CD4-positive, alpha-beta T cell (primary cell): ENCODE results near the gene ANO2. TPM values are rescaled to one million over a fixed set of nuclear protein-coding genes. Genes with fewer than 3 reads are reported as not detected.

Experiments used
- ATAC-seq: fragments of 200-7000 bp; cut with Tn5 transposase; one replicate; pipeline ENCODE4 v1.10.0; 2022; ENCODE audit warnings: mild to moderate bottlenecking; ENCODE audit not compliant: poor library complexity
- CTCF ChIA-PET: fragments of 350-600 bp; sonication (Branson Sonifier 250); formaldehyde crosslinking; loops from one replicate; lab custom pipeline; 2021; ENCODE audit warnings: antibody characterized with exemption, inconsistent platforms; lab: Charles Lee
- POLR2A ChIA-PET: fragments of 350-600 bp; sonication (Branson Sonifier 250); formaldehyde crosslinking; loops from one replicate; lab custom pipeline; 2021; ENCODE audit warnings: antibody characterized with exemption, inconsistent platforms; lab: Charles Lee
- DNase-seq, 14 experiments: peaks; one replicate each; pipeline ENCODE4 v3.0.0-alpha.2; 2013 to 2020; ENCODE audit warnings: mixed read lengths in 2 of 14
- H3K27ac ChIP-seq, 2 donors: one replicate each; pipeline versions ENCODE4 v1.5.1 to v1.7.0; 2013; ENCODE audit warnings: low read length in 2 of 2, low read depth in 1 of 2, mild to moderate bottlenecking in 1 of 2
- H3K27me3 ChIP-seq, 2 experiments: 1 replicate in 1 of 2; 2 replicates in 1 of 2; pipeline versions ENCODE4 v1.6.1 to v1.7.0; 2013; ENCODE audit warnings: low read length in 2 of 2, control low read depth in 1 of 2, mild to moderate bottlenecking in 1 of 2, moderate library complexity in 1 of 2; ENCODE audit not compliant: insufficient read depth in 2 of 2, control insufficient read depth in 1 of 2
- H3K36me3 ChIP-seq: one replicate; pipeline ENCODE4 v1.6.1; 2013; ENCODE audit warnings: low read length, control low read depth; ENCODE audit not compliant: insufficient read depth
- H3K4me1 ChIP-seq: one replicate; pipeline ENCODE4 v1.6.1; 2013; ENCODE audit warnings: low read length, control low read depth; ENCODE audit not compliant: insufficient read depth
- H3K4me3 ChIP-seq: one replicate; pipeline ENCODE4 v1.5.1; 2013; ENCODE audit warnings: mild to moderate bottlenecking, low read length, moderate library complexity
- H3K9me3 ChIP-seq, 2 experiments: 1 replicate in 1 of 2; 2 replicates in 1 of 2; pipeline versions ENCODE4 v1.6.1 to v1.7.0; 2013; ENCODE audit warnings: low read length in 2 of 2, mild to moderate bottlenecking in 2 of 2, control low read depth in 1 of 2, moderate library complexity in 1 of 2; ENCODE audit not compliant: control insufficient read depth in 1 of 2, insufficient read depth in 1 of 2
- H3K27ac Mint-ChIP-seq: one replicate; pipeline ENCODE4 v1.8.0; 2020; ENCODE audit warnings: mixed read lengths
- H3K27me3 Mint-ChIP-seq: one replicate; pipeline ENCODE4 v1.8.0; 2021; ENCODE audit warnings: mixed read lengths
- H3K36me3 Mint-ChIP-seq: one replicate; pipeline ENCODE4 v1.8.0; 2021; ENCODE audit warnings: low read depth, mixed read lengths
- H3K4me1 Mint-ChIP-seq: one replicate; pipeline ENCODE4 v1.8.0; 2021; ENCODE audit warnings: low read depth, mixed read lengths
- H3K4me3 Mint-ChIP-seq: one replicate; pipeline ENCODE4 v1.8.0; 2020; ENCODE audit warnings: mild to moderate bottlenecking, mixed read lengths
- H3K9me3 Mint-ChIP-seq: one replicate; pipeline ENCODE4 v1.8.0; 2020; ENCODE audit warnings: mixed read lengths
- intact Hi-C, 2 experiments: fragments of 100-400 bp; cut with DNase I in 1 of 2; cut with micrococcal nuclease in 1 of 2; formaldehyde crosslinking; loops; one replicate each; pipeline versions ENCODE4 v1.15.1 to v1.9.0; 2023 to 2025; cut with DNase I, micrococcal nuclease
- total RNA-seq, 174 experiments: library from RNA in 2 of 174; stranded (reverse) in 2 of 174; gene quantifications; one replicate each; pipeline ENCODE4 v1.2.3 and lab custom pipeline; 2021 to 2026
- TF ChIP-seq, protein P1 (sequence below): fragments of 200-600 bp; IDR thresholded peaks from one replicate; pipeline ENCODE4 v1.8.0; 2022; ENCODE audit warnings: antibody characterized with exemption, mild to moderate bottlenecking

ANO2 gene
- total RNA-seq, 2 experiments from 2014 or later: not detected

DNA sequence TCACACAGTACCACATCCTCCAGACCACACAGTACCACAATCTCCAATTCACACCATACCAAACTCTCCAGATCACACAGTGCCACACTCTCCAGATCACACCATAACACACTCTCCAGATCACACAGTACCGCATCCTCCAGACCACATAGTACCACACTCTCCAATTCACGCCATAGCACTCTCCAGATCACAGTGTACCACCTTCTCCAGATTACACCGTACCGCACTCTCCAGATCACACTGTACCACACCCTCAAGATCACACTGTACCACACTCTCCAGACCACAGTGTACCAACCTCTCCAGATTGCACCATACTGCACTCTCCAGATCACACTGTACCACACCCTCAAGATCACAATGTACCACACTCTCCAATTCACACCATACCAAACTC lies 328.2 kb downstream of the ANO2 start:
- no peaks in the 10 kb centered on the region for H3K4me1 Mint-ChIP-seq
- ChIA-PET POLR2A (no interaction called here), CTCF (no interaction called here)
- H3K27me3 Mint-ChIP-seq: peaks cover 17% of the 10 kb centered on the region
- no peaks in the 10 kb centered on the region for H3K4me1 ChIP-seq
- H3K36me3 ChIP-seq: no peaks in the 10 kb centered on the region
- DNase-seq (no peak), ATAC-seq (no peak)
- no peak overlapping the region for H3K4me3 ChIP-seq
- no peak overlapping the region for H3K4me3 Mint-ChIP-seq
- intact Hi-C loops: no loop called here
- H3K27ac ChIP-seq: no peak overlapping the region
- H3K27me3 ChIP-seq: no peaks in the 10 kb centered on the region
- TF ChIP-seq, protein P1, sequence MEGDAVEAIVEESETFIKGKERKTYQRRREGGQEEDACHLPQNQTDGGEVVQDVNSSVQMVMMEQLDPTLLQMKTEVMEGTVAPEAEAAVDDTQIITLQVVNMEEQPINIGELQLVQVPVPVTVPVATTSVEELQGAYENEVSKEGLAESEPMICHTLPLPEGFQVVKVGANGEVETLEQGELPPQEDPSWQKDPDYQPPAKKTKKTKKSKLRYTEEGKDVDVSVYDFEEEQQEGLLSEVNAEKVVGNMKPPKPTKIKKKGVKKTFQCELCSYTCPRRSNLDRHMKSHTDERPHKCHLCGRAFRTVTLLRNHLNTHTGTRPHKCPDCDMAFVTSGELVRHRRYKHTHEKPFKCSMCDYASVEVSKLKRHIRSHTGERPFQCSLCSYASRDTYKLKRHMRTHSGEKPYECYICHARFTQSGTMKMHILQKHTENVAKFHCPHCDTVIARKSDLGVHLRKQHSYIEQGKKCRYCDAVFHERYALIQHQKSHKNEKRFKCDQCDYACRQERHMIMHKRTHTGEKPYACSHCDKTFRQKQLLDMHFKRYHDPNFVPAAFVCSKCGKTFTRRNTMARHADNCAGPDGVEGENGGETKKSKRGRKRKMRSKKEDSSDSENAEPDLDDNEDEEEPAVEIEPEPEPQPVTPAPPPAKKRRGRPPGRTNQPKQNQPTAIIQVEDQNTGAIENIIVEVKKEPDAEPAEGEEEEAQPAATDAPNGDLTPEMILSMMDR: no peak
- peaks cover 0 to 3% of the 10 kb centered on the region in 2 experiments for H3K9me3 ChIP-seq
- no peaks in the 10 kb centered on the region for H3K9me3 Mint-ChIP-seq
- no peak overlapping the region for H3K27ac Mint-ChIP-seq
- no peaks in the 10 kb centered on the region for H3K36me3 Mint-ChIP-seq

DNA sequence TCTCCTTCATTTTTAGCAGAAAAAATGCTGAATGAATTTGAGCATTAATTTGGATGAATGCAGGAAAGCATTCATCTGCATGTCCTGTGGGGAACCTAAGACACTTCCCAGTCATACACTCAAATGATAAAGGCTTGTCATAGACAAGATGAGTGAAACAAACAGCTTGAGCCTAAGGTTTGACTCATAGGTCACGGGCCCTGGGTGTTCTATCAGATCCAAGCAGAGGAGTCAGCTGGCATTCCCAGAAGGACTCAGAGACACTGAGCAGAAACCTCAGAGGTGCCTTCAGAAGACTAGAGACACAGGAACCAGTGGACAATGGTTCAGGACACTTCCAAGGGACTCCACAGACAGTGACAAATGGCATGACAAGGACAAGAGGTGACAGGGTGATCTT lies 329.3 kb downstream of the ANO2 start:
- no peak for DNase-seq
- peaks cover 7% of the 10 kb centered on the region for H3K27me3 Mint-ChIP-seq
- Histone ChIP-seq H3K4me1 (no peaks in the 10 kb centered on the region), H3K9me3 (peaks cover 0 to 3% of the 10 kb centered on the region in 2 experiments), H3K27ac (no peak overlapping the region), H3K4me3 (no peak overlapping the region), H3K27me3 (no peaks in the 10 kb centered on the region), H3K36me3 (no peaks in the 10 kb centered on the region)
- no peaks in the 10 kb centered on the region for H3K4me1 Mint-ChIP-seq
- TF ChIP-seq, protein P1: no peak
- H3K9me3 Mint-ChIP-seq: no peaks in the 10 kb centered on the region
- ChIA-PET POLR2A (no interaction called here), CTCF (no interaction called here)
- no peak overlapping the region for H3K4me3 Mint-ChIP-seq
- no peak overlapping the region for H3K27ac Mint-ChIP-seq
- no peak for ATAC-seq
- intact Hi-C loops: no loop called here
- no peaks in the 10 kb centered on the region for H3K36me3 Mint-ChIP-seq

DNA sequence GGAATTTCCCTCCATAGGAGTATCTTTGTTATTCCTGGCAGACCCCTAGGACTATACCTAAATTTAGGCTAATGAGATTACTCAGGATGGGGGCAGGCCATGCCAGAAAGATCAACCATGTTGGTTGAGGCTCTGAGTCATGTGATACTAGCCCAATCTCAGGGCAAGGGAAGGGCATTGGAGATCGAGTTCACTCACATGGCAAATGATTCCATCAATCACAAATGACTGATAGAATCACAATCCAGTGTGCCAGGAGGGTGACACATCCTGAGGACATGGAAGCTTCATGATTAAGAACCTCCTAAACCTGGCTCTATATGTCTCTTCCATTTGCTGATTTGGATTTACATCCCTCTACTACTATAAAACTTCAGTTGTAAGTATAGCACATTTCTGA lies 330.8 kb downstream of the ANO2 start:
- H3K9me3 ChIP-seq: peaks cover 0 to under 1% of the 10 kb centered on the region in 2 experiments
- ChIA-PET CTCF (no interaction called here), POLR2A (no interaction called here)
- H3K27ac Mint-ChIP-seq: no peak overlapping the region
- H3K9me3 Mint-ChIP-seq: no peaks in the 10 kb centered on the region
- intact Hi-C loops: no loop called here
- no peaks in the 10 kb centered on the region for H3K27me3 ChIP-seq
- H3K4me1 Mint-ChIP-seq: no peaks in the 10 kb centered on the region
- H3K4me3 Mint-ChIP-seq: no peak overlapping the region
- H3K36me3 ChIP-seq: no peaks in the 10 kb centered on the region
- no peak overlapping the region for H3K4me3 ChIP-seq
- peaks cover 4% of the 10 kb centered on the region for H3K27me3 Mint-ChIP-seq
- no peaks in the 10 kb centered on the region for H3K36me3 Mint-ChIP-seq
- H3K4me1 ChIP-seq: no peaks in the 10 kb centered on the region
- ATAC-seq (no peak), DNase-seq (no peak)
- H3K27ac ChIP-seq: no peak overlapping the region
- TF ChIP-seq, protein P1: no peak
